ENCODE results near the gene CTF1. TPM values are rescaled to one million over a fixed set of nuclear protein-coding genes. Genes with fewer than 3 reads are reported as not detected.
"Not testable (repeated sequence)": the region's sequence is repeated elsewhere in the genome, so short reads cannot be mapped to it uniquely, and the experiment has no call there.

The CTF1 gene
- total RNA-seq, 1 donor from 2014 or later: 4.3 TPM

DNA sequence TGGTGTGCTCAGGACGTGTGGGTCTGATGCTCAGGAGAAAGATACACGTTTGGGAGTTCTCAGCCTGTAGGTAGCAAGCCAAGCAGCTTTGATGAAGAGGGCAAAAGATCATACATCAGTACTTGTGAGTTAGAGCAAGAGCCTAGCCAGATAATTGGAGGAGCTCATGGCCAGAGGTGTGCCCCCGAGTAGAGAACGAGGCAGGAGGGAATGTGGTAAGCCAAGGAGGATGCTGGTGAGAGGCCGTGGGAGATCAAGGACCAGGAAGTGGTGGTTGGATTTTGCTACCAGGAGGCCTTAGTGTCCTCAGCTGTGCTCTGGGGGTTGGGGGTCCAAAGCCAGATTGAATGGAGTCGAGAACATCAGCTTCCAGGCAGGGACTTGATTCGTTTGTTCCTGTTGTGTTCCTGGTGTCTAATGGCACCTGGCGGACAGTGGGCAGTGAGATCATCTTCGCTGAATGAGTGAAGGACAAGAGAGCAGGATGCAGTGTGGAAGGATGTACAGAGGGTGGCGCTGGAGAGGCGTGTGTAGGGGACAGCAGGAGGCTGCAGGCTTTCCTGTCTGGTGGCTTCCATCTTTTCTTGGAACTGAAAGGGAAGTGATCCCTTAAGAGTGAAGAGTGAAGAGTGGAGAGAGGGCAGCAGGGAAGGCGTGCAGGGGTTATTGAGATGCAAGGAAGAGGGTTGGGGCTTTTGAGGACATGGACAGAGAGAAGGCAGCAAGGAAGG is 38.6 kb downstream of the CTF1 start:
- no peak for DNase-seq (ENCODE audit: low read depth)
- H3K4me3 ChIP-seq (ENCODE audit: low read depth, low read length): no peak overlapping the region
- TF ChIP-seq, protein P1, sequence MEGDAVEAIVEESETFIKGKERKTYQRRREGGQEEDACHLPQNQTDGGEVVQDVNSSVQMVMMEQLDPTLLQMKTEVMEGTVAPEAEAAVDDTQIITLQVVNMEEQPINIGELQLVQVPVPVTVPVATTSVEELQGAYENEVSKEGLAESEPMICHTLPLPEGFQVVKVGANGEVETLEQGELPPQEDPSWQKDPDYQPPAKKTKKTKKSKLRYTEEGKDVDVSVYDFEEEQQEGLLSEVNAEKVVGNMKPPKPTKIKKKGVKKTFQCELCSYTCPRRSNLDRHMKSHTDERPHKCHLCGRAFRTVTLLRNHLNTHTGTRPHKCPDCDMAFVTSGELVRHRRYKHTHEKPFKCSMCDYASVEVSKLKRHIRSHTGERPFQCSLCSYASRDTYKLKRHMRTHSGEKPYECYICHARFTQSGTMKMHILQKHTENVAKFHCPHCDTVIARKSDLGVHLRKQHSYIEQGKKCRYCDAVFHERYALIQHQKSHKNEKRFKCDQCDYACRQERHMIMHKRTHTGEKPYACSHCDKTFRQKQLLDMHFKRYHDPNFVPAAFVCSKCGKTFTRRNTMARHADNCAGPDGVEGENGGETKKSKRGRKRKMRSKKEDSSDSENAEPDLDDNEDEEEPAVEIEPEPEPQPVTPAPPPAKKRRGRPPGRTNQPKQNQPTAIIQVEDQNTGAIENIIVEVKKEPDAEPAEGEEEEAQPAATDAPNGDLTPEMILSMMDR (conservative IDR thresholded peaks at IDR 0.05; ENCODE audit: low read depth, low read length): peak; percentile 73

DNA sequence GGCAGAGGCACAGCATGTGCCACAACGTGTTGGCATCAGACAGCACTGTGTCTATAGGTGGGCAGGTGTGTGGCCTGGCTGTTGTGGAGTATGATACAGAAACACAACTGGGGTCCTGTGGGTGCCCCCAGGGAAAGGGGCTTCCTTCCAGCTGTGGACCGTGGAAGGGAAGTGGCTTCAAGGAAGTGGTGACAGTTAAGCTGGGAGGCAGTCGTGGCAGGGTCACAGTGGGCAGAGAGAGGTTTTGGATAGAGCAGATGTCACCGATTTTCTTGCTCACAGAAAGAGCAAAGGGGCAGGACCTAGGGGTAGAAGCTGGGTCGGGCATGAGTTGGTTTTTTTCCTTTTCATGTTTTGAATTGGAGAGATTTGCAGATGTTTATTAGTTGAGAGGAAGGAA is 41.3 kb downstream of the CTF1 start:
- H3K4me3 ChIP-seq (ENCODE audit: low read depth, low read length): no peak overlapping the region
- TF ChIP-seq, protein P1 (conservative IDR thresholded peaks at IDR 0.05; ENCODE audit: low read depth, low read length): no peak
- DNase-seq (ENCODE audit: low read depth): no peak

DNA sequence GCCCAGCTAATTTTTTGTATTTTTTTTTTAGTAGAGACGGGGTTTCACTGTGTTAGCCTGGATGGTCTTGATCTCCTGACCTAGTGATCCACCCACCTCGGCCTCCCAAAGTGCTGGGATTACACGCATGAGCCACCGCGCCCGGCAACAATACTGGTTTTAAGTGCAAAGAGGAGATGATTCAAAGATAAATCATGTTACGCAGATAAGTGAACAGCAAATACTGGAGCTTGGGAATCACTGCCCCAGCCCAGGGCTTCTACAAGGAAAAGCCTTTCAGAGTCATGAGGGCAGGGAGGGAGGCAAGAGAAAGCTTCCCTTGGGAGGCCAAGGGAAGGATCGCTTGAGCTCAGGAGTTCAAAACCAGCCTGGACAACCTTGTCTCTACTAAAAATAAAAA is 43.2 kb downstream of the CTF1 start:
- not testable (repeated sequence) for H3K4me3 ChIP-seq (ENCODE audit: low read depth, low read length); DNase-seq (ENCODE audit: low read depth)

DNA sequence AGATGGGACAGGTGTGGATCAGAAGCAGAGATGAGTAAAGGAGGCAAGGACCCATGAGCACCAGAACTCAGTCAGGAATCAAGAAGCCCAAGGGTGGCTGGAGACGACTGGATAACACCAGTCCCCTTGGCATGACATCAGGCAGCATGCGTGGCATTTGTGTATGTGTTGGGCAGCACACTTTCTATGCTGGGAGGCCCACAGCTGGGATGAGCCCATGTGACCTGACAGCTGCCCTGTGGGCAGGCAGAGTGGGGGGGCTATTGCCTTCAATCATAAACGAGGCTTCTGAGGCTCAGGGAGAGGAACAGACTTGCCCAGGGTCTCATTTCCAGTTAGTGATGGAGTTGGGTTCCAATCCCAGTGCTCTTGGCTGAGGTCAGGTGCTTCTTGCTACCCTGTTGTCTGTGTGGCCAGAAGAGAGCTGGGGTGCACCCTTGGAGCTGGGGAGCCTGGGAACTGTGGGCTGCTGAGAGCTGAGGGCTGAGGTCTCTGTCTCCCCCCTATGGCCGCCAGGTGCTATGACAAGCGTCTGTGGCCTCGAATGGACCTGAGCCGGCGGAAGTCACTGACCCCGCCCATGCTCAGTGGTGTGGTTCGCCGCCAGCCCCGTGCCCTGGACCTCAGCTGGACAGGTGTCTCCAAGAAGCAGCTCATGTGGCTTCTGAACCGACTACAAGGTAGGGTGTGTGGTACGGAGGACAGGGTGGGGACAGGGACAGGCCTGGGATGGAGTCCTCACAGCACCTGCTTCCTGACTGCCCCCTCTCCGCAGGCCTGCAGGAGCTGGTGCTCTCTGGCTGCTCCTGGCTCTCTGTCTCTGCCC is 45.4 kb downstream of the CTF1 start:
- DNase-seq (ENCODE audit: low read depth): no peak

DNA sequence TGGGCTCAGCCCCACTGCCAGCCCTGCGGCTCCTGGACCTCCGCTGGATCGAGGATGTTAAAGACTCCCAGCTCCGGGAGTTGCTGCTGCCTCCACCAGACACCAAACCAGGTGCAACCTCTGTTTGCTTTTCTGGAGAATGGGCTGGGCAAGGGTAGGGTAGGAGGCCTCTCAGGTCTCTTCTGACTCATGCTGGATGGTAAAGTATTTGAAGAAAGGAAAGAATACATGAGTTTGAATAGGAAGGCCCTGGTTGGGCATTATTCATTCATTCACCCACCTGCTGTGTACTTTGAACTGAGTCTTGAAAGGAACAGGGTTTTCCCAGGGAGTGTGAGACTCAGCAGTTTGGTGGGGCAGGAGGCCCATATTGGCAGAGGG is 46.0 kb downstream of the CTF1 start:
- TF ChIP-seq, protein P1 (conservative IDR thresholded peaks at IDR 0.05; ENCODE audit: low read depth, low read length): no peak
- peak overlapping the region; percentile 9 for H3K4me3 ChIP-seq (ENCODE audit: low read depth, low read length)
- no peak for DNase-seq (ENCODE audit: low read depth)

More for the DNA sequence above, 45.4 kb downstream of the CTF1 start:
- TF ChIP-seq, protein P1 (conservative IDR thresholded peaks at IDR 0.05; ENCODE audit: low read depth, low read length): peak; percentile 90
- peak overlapping the region; percentile 9 for H3K4me3 ChIP-seq (ENCODE audit: low read depth, low read length)

DNA sequence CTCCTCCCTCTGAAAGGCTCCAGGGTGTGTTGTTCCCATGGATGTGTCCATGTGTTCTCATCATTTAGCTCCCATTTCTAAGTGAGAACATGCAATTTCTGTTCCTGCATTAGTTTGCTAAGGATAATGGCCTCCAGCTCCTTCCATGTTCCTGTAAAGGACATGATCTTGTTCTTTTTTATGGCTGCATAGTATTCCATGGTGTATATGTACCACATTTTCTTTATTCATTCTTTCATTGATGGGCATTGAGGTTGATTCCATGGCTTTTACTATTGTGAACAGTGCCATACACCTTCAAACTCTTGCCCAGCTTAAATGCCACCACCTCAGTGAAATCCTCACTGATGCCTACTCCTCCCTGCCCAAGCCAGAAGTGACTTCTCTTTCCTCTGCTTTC is 47.9 kb downstream of the CTF1 start:
- no peak for DNase-seq (ENCODE audit: low read depth)
- no peak overlapping the region for H3K4me3 ChIP-seq (ENCODE audit: low read depth, low read length)
- TF ChIP-seq, protein P1 (conservative IDR thresholded peaks at IDR 0.05; ENCODE audit: low read depth, low read length): no peak

DNA sequence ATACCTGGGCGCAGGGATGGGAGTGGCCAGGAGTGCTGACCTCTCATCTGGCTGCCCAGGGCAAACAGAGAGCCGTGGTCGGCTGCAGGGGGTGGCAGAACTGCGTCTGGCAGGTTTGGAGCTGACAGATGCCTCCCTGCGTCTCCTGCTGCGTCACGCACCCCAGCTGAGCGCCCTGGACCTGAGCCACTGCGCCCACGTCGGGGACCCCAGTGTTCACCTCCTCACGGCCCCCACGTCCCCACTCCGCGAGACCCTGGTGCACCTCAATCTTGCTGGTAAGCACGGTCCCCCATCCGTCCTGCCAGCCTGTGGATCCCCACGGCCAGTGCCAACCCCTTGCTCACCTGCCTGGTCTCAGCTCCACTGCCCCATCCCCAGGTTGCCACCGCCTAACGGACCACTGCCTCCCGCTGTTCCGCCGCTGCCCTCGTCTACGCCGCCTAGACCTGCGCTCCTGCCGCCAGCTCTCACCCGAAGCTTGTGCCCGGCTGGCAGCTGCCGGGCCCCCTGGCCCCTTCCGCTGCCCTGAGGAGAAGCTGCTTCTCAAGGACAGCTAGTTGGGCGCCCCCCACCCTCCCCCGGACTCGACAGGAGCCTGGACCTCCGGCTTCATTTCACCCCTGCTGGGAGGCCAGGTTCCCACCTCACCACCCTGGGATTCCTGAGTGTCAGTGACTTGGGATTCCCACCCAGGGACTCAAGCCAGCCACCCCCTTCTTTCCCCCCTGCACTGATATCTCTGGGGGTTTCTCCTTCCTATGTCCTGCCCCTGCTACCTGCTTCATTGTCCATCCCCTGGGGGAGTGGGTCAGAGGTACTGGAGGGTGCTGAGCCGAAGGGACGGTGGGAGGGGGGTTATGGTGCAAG is 50.5 kb downstream of the CTF1 start:
- TF ChIP-seq, protein P1 (conservative IDR thresholded peaks at IDR 0.05; ENCODE audit: low read depth, low read length): no peak
- no peak for DNase-seq (ENCODE audit: low read depth)
- H3K4me3 ChIP-seq (ENCODE audit: low read depth, low read length): no peak overlapping the region
